Measurements from ENCODE around the gene COQ9.

Gene COQ9

GRCh38 chr16:57481421-57481820 lies 34.1 kb downstream of the COQ9 start:
- Histone ChIP-seq H3K27ac (ENCODE audit: low read length) (no peak overlapping the region), H3K9me3 (ENCODE audit: control insufficient read depth in 1 of 2, low read length in 2 of 2) (no peaks in the 10 kb centered on the region), H3K36me3 (ENCODE audit: control insufficient read depth in 1 of 2, insufficient read depth in 2 of 2, low read length in 2 of 2) (no peaks in the 10 kb centered on the region), H3K4me1 (ENCODE audit: control insufficient read depth in 1 of 2, insufficient read depth in 2 of 2, low read length in 2 of 2) (peaks cover 0 to 20% of the 10 kb centered on the region in 2 donors), H3K27me3 (ENCODE audit: low read depth, low read length) (no peaks in the 10 kb centered on the region), H3K4me3 (ENCODE audit: low read depth in 1 of 2, low read length in 2 of 2) (no peak overlapping the region)

- H3K4me1 ChIP-seq (ENCODE audit: control insufficient read depth in 1 of 2, insufficient read depth in 2 of 2, low read length in 2 of 2) = peaks cover 0 to 26% of the 10 kb centered on the region in 2 donors
Measured at GRCh38 chr16:57482845-57483545, 35.7 kb downstream of the COQ9 start.

GRCh38 chr16:57483725-57484514 lies 36.6 kb downstream of the COQ9 start:
- no peak overlapping the region for H3K27ac ChIP-seq (ENCODE audit: low read length)

More at GRCh38 chr16:57482845-57483545, 35.7 kb downstream of the COQ9 start:
- H3K27ac ChIP-seq (ENCODE audit: low read length) = no peak overlapping the region
- no peaks in the 10 kb centered on the region for H3K27me3 ChIP-seq (ENCODE audit: low read depth, low read length)
- no peaks in the 10 kb centered on the region for H3K36me3 ChIP-seq (ENCODE audit: control insufficient read depth in 1 of 2, insufficient read depth in 2 of 2, low read length in 2 of 2)
- H3K4me3 ChIP-seq (ENCODE audit: low read depth in 1 of 2, low read length in 2 of 2) = no peak overlapping the region
- no peaks in the 10 kb centered on the region for H3K9me3 ChIP-seq (ENCODE audit: control insufficient read depth in 1 of 2, low read length in 2 of 2)

GRCh38 chr16:57484515-57485005 lies 37.3 kb downstream of the COQ9 start:
- Histone ChIP-seq H3K27ac (ENCODE audit: low read length) (no peak overlapping the region), H3K4me1 (ENCODE audit: control insufficient read depth in 1 of 2, insufficient read depth in 2 of 2, low read length in 2 of 2) (peaks cover 0 to 26% of the 10 kb centered on the region in 2 donors), H3K36me3 (ENCODE audit: control insufficient read depth in 1 of 2, insufficient read depth in 2 of 2, low read length in 2 of 2) (no peaks in the 10 kb centered on the region), H3K4me3 (ENCODE audit: low read depth in 1 of 2, low read length in 2 of 2) (no peak overlapping the region), H3K9me3 (ENCODE audit: control insufficient read depth in 1 of 2, low read length in 2 of 2) (no peaks in the 10 kb centered on the region), H3K27me3 (ENCODE audit: low read depth, low read length) (no peaks in the 10 kb centered on the region)

More at GRCh38 chr16:57483725-57484514, 36.6 kb downstream of the COQ9 start:
- Histone ChIP-seq H3K36me3 (ENCODE audit: control insufficient read depth in 1 of 2, insufficient read depth in 2 of 2, low read length in 2 of 2) (no peaks in the 10 kb centered on the region), H3K9me3 (ENCODE audit: control insufficient read depth in 1 of 2, low read length in 2 of 2) (no peaks in the 10 kb centered on the region), H3K4me1 (ENCODE audit: control insufficient read depth in 1 of 2, insufficient read depth in 2 of 2, low read length in 2 of 2) (peaks cover 0 to 26% of the 10 kb centered on the region in 2 donors), H3K4me3 (ENCODE audit: low read depth in 1 of 2, low read length in 2 of 2) (no peak overlapping the region), H3K27me3 (ENCODE audit: low read depth, low read length) (no peaks in the 10 kb centered on the region)

- Histone ChIP-seq H3K9me3 (ENCODE audit: control insufficient read depth in 1 of 2, low read length in 2 of 2) (no peaks in the 10 kb centered on the region), H3K27ac (ENCODE audit: low read length) (peak overlapping the region; percentile 45), H3K27me3 (ENCODE audit: low read depth, low read length) (no peaks in the 10 kb centered on the region), H3K4me3 (ENCODE audit: low read depth in 1 of 2, low read length in 2 of 2) (peak overlapping the region; percentile 57 to 83), H3K36me3 (ENCODE audit: control insufficient read depth in 1 of 2, insufficient read depth in 2 of 2, low read length in 2 of 2) (no peaks in the 10 kb centered on the region), H3K4me1 (ENCODE audit: control insufficient read depth in 1 of 2, insufficient read depth in 2 of 2, low read length in 2 of 2) (peaks cover 0 to 20% of the 10 kb centered on the region in 2 donors)
Measured at GRCh38 chr16:57485091-57485915, 38.0 kb downstream of the COQ9 start.

GRCh38 chr16:57485916-57486857 lies 38.9 kb downstream of the COQ9 start, which contains the start of gene DOK4:
Gene DOK4 (minus strand): TSS chr16:57486493. CDS start chr16:57479507, 6,986 bp downstream.
- Histone ChIP-seq H3K36me3 (ENCODE audit: control insufficient read depth in 1 of 2, insufficient read depth in 2 of 2, low read length in 2 of 2) (no peaks in the 10 kb centered on the region), H3K9me3 (ENCODE audit: control insufficient read depth in 1 of 2, low read length in 2 of 2) (no peaks in the 10 kb centered on the region), H3K27ac (ENCODE audit: low read length) (peak within 1 kb of the TSS; percentile 45), H3K27me3 (ENCODE audit: low read depth, low read length) (no peaks in the 10 kb centered on the region), H3K4me3 (ENCODE audit: low read depth in 1 of 2, low read length in 2 of 2) (peak within 1 kb of the TSS; percentile 57 to 83), H3K4me1 (ENCODE audit: control insufficient read depth in 1 of 2, insufficient read depth in 2 of 2, low read length in 2 of 2) (peaks cover 0 to 17% of the 10 kb centered on the region in 2 donors)

- Histone ChIP-seq H3K9me3 (ENCODE audit: control insufficient read depth in 1 of 2, low read length in 2 of 2) (no peaks in the 10 kb centered on the region), H3K36me3 (ENCODE audit: control insufficient read depth in 1 of 2, insufficient read depth in 2 of 2, low read length in 2 of 2) (no peaks in the 10 kb centered on the region), H3K4me1 (ENCODE audit: control insufficient read depth in 1 of 2, insufficient read depth in 2 of 2, low read length in 2 of 2) (peaks cover 0 to 17% of the 10 kb centered on the region in 2 donors), H3K27me3 (ENCODE audit: low read depth, low read length) (no peaks in the 10 kb centered on the region), H3K27ac (ENCODE audit: low read length) (no peak overlapping the region), H3K4me3 (ENCODE audit: low read depth in 1 of 2, low read length in 2 of 2) (peak overlapping the region; percentile 48 to 83)
Measured at GRCh38 chr16:57486858-57487834, 39.9 kb downstream of the COQ9 start.

- Histone ChIP-seq H3K27ac (ENCODE audit: low read length) (no peak overlapping the region), H3K4me3 (ENCODE audit: low read depth in 1 of 2, low read length in 2 of 2) (no peak overlapping the region), H3K4me1 (ENCODE audit: control insufficient read depth in 1 of 2, insufficient read depth in 2 of 2, low read length in 2 of 2) (peaks cover 0 to 17% of the 10 kb centered on the region in 2 donors), H3K36me3 (ENCODE audit: control insufficient read depth in 1 of 2, insufficient read depth in 2 of 2, low read length in 2 of 2) (no peaks in the 10 kb centered on the region), H3K27me3 (ENCODE audit: low read depth, low read length) (no peaks in the 10 kb centered on the region), H3K9me3 (ENCODE audit: control insufficient read depth in 1 of 2, low read length in 2 of 2) (no peaks in the 10 kb centered on the region)
Measured at GRCh38 chr16:57489229-57489628, 42.0 kb downstream of the COQ9 start.

GRCh38 chr16:57493767-57494166 lies 46.5 kb downstream of the COQ9 start:
- H3K36me3 ChIP-seq (ENCODE audit: control insufficient read depth in 1 of 2, insufficient read depth in 2 of 2, low read length in 2 of 2) = no peaks in the 10 kb centered on the region
- H3K4me3 ChIP-seq (ENCODE audit: low read depth in 1 of 2, low read length in 2 of 2) = no peak overlapping the region
- no peak overlapping the region for H3K27ac ChIP-seq (ENCODE audit: low read length)
- no peaks in the 10 kb centered on the region for H3K9me3 ChIP-seq (ENCODE audit: control insufficient read depth in 1 of 2, low read length in 2 of 2)
- H3K27me3 ChIP-seq (ENCODE audit: low read depth, low read length) = no peaks in the 10 kb centered on the region
- H3K4me1 ChIP-seq (ENCODE audit: control insufficient read depth in 1 of 2, insufficient read depth in 2 of 2, low read length in 2 of 2) = no peaks in the 10 kb centered on the region
